Astrocyte (in vitro differentiated cells and primary cell): ENCODE measurements around the gene RBM38. TPM values are rescaled to one million over a fixed set of nuclear protein-coding genes. Genes with fewer than 3 reads are reported as not detected.

Experiments used
- DNase-seq: peaks from one replicate; pipeline ENCODE4 v3.0.0-alpha.2; 2010; ENCODE audit warnings: low read depth
- FAIRE-seq: peaks from 2 replicates; lab custom pipeline; 2011; peaks lifted over from hg19 to GRCh38; lab: Jason Lieb, UNC
- H2AFZ ChIP-seq: 2 replicates; pipeline ENCODE4 v1.6.0; 2012; ENCODE audit warnings: low read depth, low read length, inconsistent platforms
- H3K27ac ChIP-seq: 2 replicates; pipeline ENCODE4 v1.5.1; 2011; ENCODE audit warnings: low read depth, low read length, inconsistent platforms
- H3K27me3 ChIP-seq: 2 replicates; pipeline ENCODE4 v1.6.0; 2011; ENCODE audit warnings: low read length, inconsistent platforms; ENCODE audit not compliant: insufficient read depth
- H3K36me3 ChIP-seq: 2 replicates; pipeline ENCODE4 v1.5.1; 2011; ENCODE audit warnings: low read length, inconsistent platforms; ENCODE audit not compliant: insufficient read depth
- H3K4me1 ChIP-seq: 2 replicates; pipeline ENCODE4 v1.5.1; 2011; ENCODE audit warnings: low read length, inconsistent platforms; ENCODE audit not compliant: insufficient read depth
- H3K4me2 ChIP-seq: 2 replicates; pipeline ENCODE4 v1.6.0; 2012; ENCODE audit warnings: low read length, inconsistent platforms
- H3K4me3 ChIP-seq: 2 replicates; pipeline ENCODE4 v1.5.1; 2011; ENCODE audit warnings: low read depth, mild to moderate bottlenecking, low read length, inconsistent platforms; ENCODE audit not compliant: insufficient read depth
- H3K79me2 ChIP-seq: 2 replicates; pipeline ENCODE4 v1.6.0; 2012; ENCODE audit warnings: mild to moderate bottlenecking, low read length, inconsistent platforms; ENCODE audit not compliant: insufficient read depth
- H3K9ac ChIP-seq: 2 replicates; pipeline ENCODE4 v1.6.0; 2012; ENCODE audit warnings: mild to moderate bottlenecking, low read length, inconsistent platforms
- H3K9me3 ChIP-seq: 2 replicates; pipeline ENCODE4 v1.5.1; 2012; ENCODE audit warnings: low read depth, mild to moderate bottlenecking, low read length, inconsistent platforms; ENCODE audit not compliant: insufficient read depth
- H4K20me1 ChIP-seq: 2 replicates; pipeline ENCODE4 v1.6.0; 2012; ENCODE audit warnings: low read length, inconsistent platforms; ENCODE audit not compliant: insufficient read depth
- H3K27ac Mint-ChIP-seq: one replicate; pipeline ENCODE4 v1.8.0; 2021; ENCODE audit warnings: mild to moderate bottlenecking, mixed read lengths; ENCODE audit not compliant: unreplicated experiment
- H3K27me3 Mint-ChIP-seq: one replicate; pipeline ENCODE4 v1.8.0; 2021; ENCODE audit warnings: low read depth, mixed read lengths; ENCODE audit not compliant: unreplicated experiment
- H3K36me3 Mint-ChIP-seq: one replicate; pipeline ENCODE4 v1.8.0; 2021; ENCODE audit warnings: low read depth, mixed read lengths; ENCODE audit not compliant: unreplicated experiment
- H3K4me1 Mint-ChIP-seq: one replicate; pipeline ENCODE4 v1.8.0; 2021; ENCODE audit warnings: low read depth, mixed read lengths; ENCODE audit not compliant: unreplicated experiment
- H3K4me3 Mint-ChIP-seq: one replicate; pipeline ENCODE4 v1.8.0; 2021; ENCODE audit warnings: mild to moderate bottlenecking, moderate library complexity, mixed read lengths; ENCODE audit not compliant: unreplicated experiment
- H3K9me3 Mint-ChIP-seq: one replicate; pipeline ENCODE4 v1.8.0; 2021; ENCODE audit warnings: mild to moderate bottlenecking, mixed read lengths; ENCODE audit not compliant: unreplicated experiment
- EZH2 ChIP-seq: IDR thresholded peaks from 2 replicates; pipeline ENCODE4 v1.6.1; 2012; ENCODE audit warnings: mild to moderate bottlenecking, low read length, inconsistent platforms; ENCODE audit not compliant: insufficient read depth
- total RNA-seq: library from RNA; stranded (reverse); gene quantifications from 2 replicates; pipeline ENCODE4 v1.2.1, GENCODE V29; 2021
- TF ChIP-seq, protein P1 (sequence below): IDR thresholded peaks from 2 replicates; pipeline ENCODE4 v1.5.1; 2011; ENCODE audit warnings: low read depth, mild to moderate bottlenecking, inconsistent platforms, low read length, moderate library complexity; ENCODE audit not compliant: insufficient read depth

Gene RBM38
- total RNA-seq, 1 donor from 2014 or later, result 43.5 TPM

DNA sequence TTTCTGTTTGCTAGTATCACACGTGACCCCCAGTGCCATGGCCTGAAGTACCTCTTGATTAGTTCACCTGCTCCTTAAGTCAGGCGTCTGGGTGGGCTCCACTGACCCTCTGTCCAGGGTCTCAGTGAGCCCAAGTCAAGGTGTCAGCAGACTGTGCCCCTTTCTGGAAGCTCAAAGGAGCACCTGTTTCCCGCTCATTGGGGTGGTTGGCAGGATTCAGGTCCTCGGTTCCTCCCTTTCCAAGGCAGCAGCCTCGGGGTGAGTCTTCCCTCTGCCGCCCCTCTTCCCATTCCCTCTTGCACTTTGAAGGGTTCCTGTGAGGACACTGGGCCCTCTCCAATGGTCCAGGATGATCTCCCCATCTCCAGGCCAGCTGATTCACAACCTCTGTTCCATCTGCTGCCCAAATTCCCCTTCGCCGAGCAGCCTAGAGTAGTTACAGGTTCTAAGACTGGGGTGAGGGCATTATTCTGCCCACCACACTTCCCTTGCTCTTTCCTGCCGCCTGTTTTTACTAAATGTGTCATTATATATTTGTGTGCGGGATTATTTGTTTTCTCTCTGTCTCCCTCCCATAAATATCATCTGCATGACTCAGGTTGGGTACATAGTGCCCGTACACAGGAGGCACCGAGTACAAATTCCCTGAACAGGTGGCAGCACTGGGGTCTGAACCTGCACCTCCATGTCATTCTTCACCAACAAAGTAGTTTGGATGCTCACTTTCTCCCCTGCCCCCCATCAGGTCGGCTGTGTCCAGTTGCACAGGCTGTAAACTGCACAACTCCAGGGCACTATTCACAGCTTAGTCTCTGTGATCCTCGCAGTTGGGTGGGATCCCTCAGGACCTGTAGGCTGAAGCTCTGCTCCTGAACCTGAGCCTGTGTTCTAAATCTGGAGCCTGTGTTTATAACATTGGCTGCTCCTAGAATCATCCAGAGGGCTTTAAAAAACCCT, 58.5 kb downstream of the RBM38 start:
- Histone ChIP-seq H3K27me3 (peaks cover 30% of the 10 kb centered on the region), H3K4me1 (no peaks in the 10 kb centered on the region), H3K4me2 (no peak overlapping the region), H3K36me3 (no peaks in the 10 kb centered on the region), H3K4me3 (no peak overlapping the region), H3K9ac (no peak overlapping the region), H3K9me3 (peaks cover 3% of the 10 kb centered on the region), H3K27ac (no peak overlapping the region), H2AFZ (no peak overlapping the region), H3K79me2 (no peaks in the 10 kb centered on the region), H4K20me1 (no peaks in the 10 kb centered on the region)
- no peak for TF ChIP-seq EZH2
- TF ChIP-seq, protein P1, sequence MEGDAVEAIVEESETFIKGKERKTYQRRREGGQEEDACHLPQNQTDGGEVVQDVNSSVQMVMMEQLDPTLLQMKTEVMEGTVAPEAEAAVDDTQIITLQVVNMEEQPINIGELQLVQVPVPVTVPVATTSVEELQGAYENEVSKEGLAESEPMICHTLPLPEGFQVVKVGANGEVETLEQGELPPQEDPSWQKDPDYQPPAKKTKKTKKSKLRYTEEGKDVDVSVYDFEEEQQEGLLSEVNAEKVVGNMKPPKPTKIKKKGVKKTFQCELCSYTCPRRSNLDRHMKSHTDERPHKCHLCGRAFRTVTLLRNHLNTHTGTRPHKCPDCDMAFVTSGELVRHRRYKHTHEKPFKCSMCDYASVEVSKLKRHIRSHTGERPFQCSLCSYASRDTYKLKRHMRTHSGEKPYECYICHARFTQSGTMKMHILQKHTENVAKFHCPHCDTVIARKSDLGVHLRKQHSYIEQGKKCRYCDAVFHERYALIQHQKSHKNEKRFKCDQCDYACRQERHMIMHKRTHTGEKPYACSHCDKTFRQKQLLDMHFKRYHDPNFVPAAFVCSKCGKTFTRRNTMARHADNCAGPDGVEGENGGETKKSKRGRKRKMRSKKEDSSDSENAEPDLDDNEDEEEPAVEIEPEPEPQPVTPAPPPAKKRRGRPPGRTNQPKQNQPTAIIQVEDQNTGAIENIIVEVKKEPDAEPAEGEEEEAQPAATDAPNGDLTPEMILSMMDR, result no peak
- DNase-seq (no peak), FAIRE-seq (no peak)
- Mint-ChIP-seq H3K4me1 (peaks cover 3% of the 10 kb centered on the region), H3K4me3 (no peak overlapping the region), H3K27me3 (peaks cover 72% of the 10 kb centered on the region), H3K27ac (no peak overlapping the region), H3K9me3 (peaks cover 11% of the 10 kb centered on the region), H3K36me3 (peaks cover 2% of the 10 kb centered on the region)

- H3K9ac ChIP-seq, result no peak overlapping the region
- no peaks in the 10 kb centered on the region for H3K79me2 ChIP-seq
- Mint-ChIP-seq H3K4me1 (peaks cover 3% of the 10 kb centered on the region), H3K27ac (no peak overlapping the region), H3K4me3 (no peak overlapping the region), H3K36me3 (peaks cover 2% of the 10 kb centered on the region), H3K9me3 (peaks cover 9% of the 10 kb centered on the region), H3K27me3 (peaks cover 73% of the 10 kb centered on the region)
- TF ChIP-seq EZH2, result no peak
- TF ChIP-seq, protein P1, result no peak
- no peak overlapping the region for H3K27ac ChIP-seq
- no peaks in the 10 kb centered on the region for H4K20me1 ChIP-seq
- H3K36me3 ChIP-seq, result no peaks in the 10 kb centered on the region
- no peak overlapping the region for H3K4me3 ChIP-seq
- peaks cover 35% of the 10 kb centered on the region for H3K27me3 ChIP-seq
- FAIRE-seq (no peak), DNase-seq (no peak)
- no peak overlapping the region for H2AFZ ChIP-seq
- H3K4me1 ChIP-seq, result no peaks in the 10 kb centered on the region
- peaks cover 3% of the 10 kb centered on the region for H3K9me3 ChIP-seq
- H3K4me2 ChIP-seq, result no peak overlapping the region
Observed at GRCh38 chr20:57450419-57450818, 59.2 kb downstream of the RBM38 start.

GRCh38 chr20:57450931-57451330, 59.7 kb downstream of the RBM38 start:
- H2AFZ ChIP-seq, result no peak overlapping the region
- H3K79me2 ChIP-seq, result no peaks in the 10 kb centered on the region
- H3K36me3 ChIP-seq, result no peaks in the 10 kb centered on the region
- no peak overlapping the region for H3K27ac Mint-ChIP-seq
- no peak overlapping the region for H3K27ac ChIP-seq
- no peaks in the 10 kb centered on the region for H3K4me1 ChIP-seq
- no peak overlapping the region for H3K4me3 Mint-ChIP-seq
- peaks cover 2% of the 10 kb centered on the region for H3K36me3 Mint-ChIP-seq
- FAIRE-seq (no peak), DNase-seq (no peak)
- TF ChIP-seq, protein P1, result no peak
- TF ChIP-seq EZH2, result no peak
- peaks cover 73% of the 10 kb centered on the region for H3K27me3 Mint-ChIP-seq
- H3K4me2 ChIP-seq, result no peak overlapping the region
- peaks cover 35% of the 10 kb centered on the region for H3K27me3 ChIP-seq
- no peaks in the 10 kb centered on the region for H4K20me1 ChIP-seq
- H3K9me3 ChIP-seq, result peaks cover under 1% of the 10 kb centered on the region
- no peak overlapping the region for H3K9ac ChIP-seq
- H3K4me3 ChIP-seq, result no peak overlapping the region
- H3K4me1 Mint-ChIP-seq, result peaks cover 3% of the 10 kb centered on the region
- peaks cover 6% of the 10 kb centered on the region for H3K9me3 Mint-ChIP-seq
